SK-N-SH treated with all-trans-retinoic acid at 6 μM for 48 hours (cell line): Measurements from ENCODE around the gene ANKS6.

ENCODE experiments used
- ATAC-seq: fragments of 200-7000 bp; cut with Tn5 transposase; 3 replicates; pipeline ENCODE4 v1.9.1; 2020; ENCODE audit warnings: mild to moderate bottlenecking, moderate library complexity
- BACH2 ChIP-seq: fragments of 250-450 bp; sonication (Bioruptor Pico); IDR thresholded peaks from 2 replicates; pipeline ENCODE4 v1.9.0; 2021; ENCODE audit warnings: mild to moderate bottlenecking, borderline replicate concordance
- CREB5 ChIP-seq: fragments of 250-450 bp; sonication (Bioruptor Pico); IDR thresholded peaks from 2 replicates; pipeline ENCODE4 v1.5.1; 2020; ENCODE audit warnings: low read depth, mild to moderate bottlenecking, moderate library complexity
- CSDC2 ChIP-seq: fragments of 250-450 bp; sonication (Bioruptor Pico); IDR thresholded peaks from 2 replicates; pipeline ENCODE4 v1.5.0; 2020; ENCODE audit warnings: mild to moderate bottlenecking, moderate library complexity
- ESRRG ChIP-seq: fragments of 250-450 bp; sonication (Bioruptor Pico); IDR thresholded peaks from 2 replicates; pipeline ENCODE4 v1.6.1; 2021; ENCODE audit warnings: mild to moderate bottlenecking
- GLIS3 ChIP-seq: fragments of 250-450 bp; sonication (Bioruptor Pico); IDR thresholded peaks from 2 replicates; pipeline ENCODE4 v1.5.0; 2020; ENCODE audit warnings: mild to moderate bottlenecking, moderate library complexity
- ISL1 ChIP-seq: fragments of 250-450 bp; sonication (Bioruptor Pico); IDR thresholded peaks from 2 replicates; pipeline ENCODE4 v2.1.2; 2022; ENCODE audit warnings: mild to moderate bottlenecking, moderate library complexity
- PATZ1 ChIP-seq: fragments of 250-450 bp; sonication (Bioruptor Pico); IDR thresholded peaks from 2 replicates; pipeline ENCODE4 v1.8.0; 2020; ENCODE audit warnings: mild to moderate bottlenecking, moderate library complexity, borderline replicate concordance
- SNAI2 ChIP-seq: fragments of 250-450 bp; sonication (Bioruptor Pico); IDR thresholded peaks from 2 replicates; pipeline ENCODE4 v1.5.0; 2020; ENCODE audit warnings: mild to moderate bottlenecking, moderate library complexity
- TCF4 ChIP-seq: fragments of 250-450 bp; sonication (Bioruptor Pico); IDR thresholded peaks from 2 replicates; pipeline ENCODE4 v1.8.0; 2021; ENCODE audit warnings: mild to moderate bottlenecking, moderate library complexity, borderline replicate concordance
- TOX ChIP-seq: fragments of 250-450 bp; sonication (Bioruptor Pico); IDR thresholded peaks from 2 replicates; pipeline ENCODE4 v1.8.0; 2021; ENCODE audit warnings: mild to moderate bottlenecking, moderate library complexity, borderline replicate concordance
- TSHZ2 ChIP-seq: fragments of 250-450 bp; sonication (Bioruptor Pico); IDR thresholded peaks from 2 replicates; pipeline ENCODE4 v1.5.0; 2020; ENCODE audit warnings: mild to moderate bottlenecking, moderate library complexity
- ZC3H10 ChIP-seq: fragments of 250-450 bp; sonication (Bioruptor Pico); IDR thresholded peaks from 2 replicates; pipeline ENCODE4 v1.5.1; 2021; ENCODE audit warnings: mild to moderate bottlenecking, moderate library complexity
- ZFP3 ChIP-seq: fragments of 250-450 bp; sonication (Bioruptor Pico); IDR thresholded peaks from 2 replicates; pipeline ENCODE4 v1.5.0; 2020; ENCODE audit warnings: mild to moderate bottlenecking, moderate library complexity
- ZFP30 ChIP-seq: fragments of 450-650 bp; formaldehyde crosslinking; IDR thresholded peaks from 2 replicates; pipeline ENCODE4 v1.5.0; 2022; ENCODE audit warnings: mild to moderate bottlenecking, moderate library complexity
- ZNF565 ChIP-seq: fragments of 450-650 bp; formaldehyde crosslinking; conservative IDR thresholded peaks from 2 replicates; pipeline ENCODE4 v1.5.0; 2020; ENCODE audit warnings: low read depth, mild to moderate bottlenecking, moderate library complexity
- ZNF70 ChIP-seq: fragments of 450-650 bp; formaldehyde crosslinking; IDR thresholded peaks from 2 replicates; pipeline ENCODE4 v1.5.0; 2020; ENCODE audit warnings: mild to moderate bottlenecking, moderate library complexity
- ZNF8 ChIP-seq: fragments of 450-650 bp; formaldehyde crosslinking; IDR thresholded peaks from 2 replicates; pipeline ENCODE4 v1.5.0; 2020; ENCODE audit warnings: mild to moderate bottlenecking, moderate library complexity
- TF ChIP-seq, protein P1 (sequence below): fragments of 250-450 bp; sonication (Bioruptor Pico); IDR thresholded peaks from 2 replicates; pipeline ENCODE4 v1.8.0; 2021; ENCODE audit warnings: low read depth, mild to moderate bottlenecking, moderate library complexity, borderline replicate concordance
- TF ChIP-seq, protein P2 (sequence below): fragments of 250-450 bp; sonication (Bioruptor Pico); IDR thresholded peaks from 2 replicates; pipeline ENCODE4 v1.5.1; 2021; ENCODE audit warnings: mild to moderate bottlenecking, moderate library complexity

ANKS6 gene

GRCh38 chr9:98810102-98810842, 13.9 kb upstream of the ANKS6 start:
- ATAC-seq, result no peak
- TF ChIP-seq ISL1 (no peak), ZFP3 (CRISPR knock-in tag) (no peak), TSHZ2 (no peak), ZNF8 (CRISPR knock-in tag) (no peak), TCF4 (CRISPR knock-in tag) (no peak), SNAI2 (CRISPR knock-in tag) (no peak), PATZ1 (no peak), CSDC2 (CRISPR knock-in tag) (no peak)
- TF ChIP-seq, protein P1, sequence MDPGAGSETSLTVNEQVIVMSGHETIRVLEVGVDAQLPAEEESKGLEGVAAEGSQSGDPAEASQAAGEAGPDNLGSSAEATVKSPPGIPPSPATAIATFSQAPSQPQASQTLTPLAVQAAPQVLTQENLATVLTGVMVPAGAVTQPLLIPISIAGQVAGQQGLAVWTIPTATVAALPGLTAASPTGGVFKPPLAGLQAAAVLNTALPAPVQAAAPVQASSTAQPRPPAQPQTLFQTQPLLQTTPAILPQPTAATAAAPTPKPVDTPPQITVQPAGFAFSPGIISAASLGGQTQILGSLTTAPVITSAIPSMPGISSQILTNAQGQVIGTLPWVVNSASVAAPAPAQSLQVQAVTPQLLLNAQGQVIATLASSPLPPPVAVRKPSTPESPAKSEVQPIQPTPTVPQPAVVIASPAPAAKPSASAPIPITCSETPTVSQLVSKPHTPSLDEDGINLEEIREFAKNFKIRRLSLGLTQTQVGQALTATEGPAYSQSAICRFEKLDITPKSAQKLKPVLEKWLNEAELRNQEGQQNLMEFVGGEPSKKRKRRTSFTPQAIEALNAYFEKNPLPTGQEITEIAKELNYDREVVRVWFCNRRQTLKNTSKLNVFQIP (CRISPR knock-in tag), result no peak

GRCh38 chr9:98809311-98810101, 13.2 kb upstream of the ANKS6 start:
- TF ChIP-seq SNAI2 (CRISPR knock-in tag), result no peak
- no peak for TF ChIP-seq ZNF565 (CRISPR knock-in tag)
- no peak for TF ChIP-seq ZFP30
- ATAC-seq, result no peak

- ATAC-seq, result no peak
- TF ChIP-seq BACH2 (no peak), ISL1 (no peak), SNAI2 (CRISPR knock-in tag) (no peak), TOX (CRISPR knock-in tag) (no peak), ZNF70 (no peak), ZNF565 (CRISPR knock-in tag) (no peak), ZNF8 (CRISPR knock-in tag) (no peak), GLIS3 (CRISPR knock-in tag) (no peak), ESRRG (CRISPR knock-in tag) (no peak), TCF4 (CRISPR knock-in tag) (no peak), ZC3H10 (CRISPR knock-in tag) (no peak), PATZ1 (no peak), ZFP30 (no peak), CREB5 (CRISPR knock-in tag) (no peak)
- TF ChIP-seq, protein P1 (CRISPR knock-in tag), result no peak
- TF ChIP-seq, protein P2, sequence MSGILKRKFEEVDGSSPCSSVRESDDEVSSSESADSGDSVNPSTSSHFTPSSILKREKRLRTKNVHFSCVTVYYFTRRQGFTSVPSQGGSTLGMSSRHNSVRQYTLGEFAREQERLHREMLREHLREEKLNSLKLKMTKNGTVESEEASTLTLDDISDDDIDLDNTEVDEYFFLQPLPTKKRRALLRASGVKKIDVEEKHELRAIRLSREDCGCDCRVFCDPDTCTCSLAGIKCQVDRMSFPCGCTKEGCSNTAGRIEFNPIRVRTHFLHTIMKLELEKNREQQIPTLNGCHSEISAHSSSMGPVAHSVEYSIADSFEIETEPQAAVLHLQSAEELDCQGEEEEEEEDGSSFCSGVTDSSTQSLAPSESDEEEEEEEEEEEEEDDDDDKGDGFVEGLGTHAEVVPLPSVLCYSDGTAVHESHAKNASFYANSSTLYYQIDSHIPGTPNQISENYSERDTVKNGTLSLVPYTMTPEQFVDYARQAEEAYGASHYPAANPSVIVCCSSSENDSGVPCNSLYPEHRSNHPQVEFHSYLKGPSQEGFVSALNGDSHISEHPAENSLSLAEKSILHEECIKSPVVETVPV (CRISPR knock-in tag), result no peak
Observed at GRCh38 chr9:98808875-98809274, 12.5 kb upstream of the ANKS6 start.
